Measurements from ENCODE around the gene RPL4.

GRCh38 chr15:66482539-66482938, 22.1 kb downstream of the RPL4 start:
- TF ChIP-seq E2F4 (CRISPR knock-in tag; IDR thresholded peaks at IDR 0.05; ENCODE audit: low read depth) (no peak), TSC22D4 (tag; IDR thresholded peaks at IDR 0.05) (no peak), ZC3H8 (IDR thresholded peaks at IDR 0.05) (no peak), CBFB (CRISPR knock-in tag; IDR thresholded peaks at IDR 0.05) (no peak), GTF2F1 (IDR thresholded peaks at IDR 0.05; ENCODE audit: low read depth, low read length) (no peak)
